KG1 (cell line): ENCODE measurements around the gene ADGRG3.

Experiments
- DNase-seq: peaks from one replicate; lab custom pipeline; 2025; lab: John Stamatoyannopoulos, UW

Gene ADGRG3

DNA sequence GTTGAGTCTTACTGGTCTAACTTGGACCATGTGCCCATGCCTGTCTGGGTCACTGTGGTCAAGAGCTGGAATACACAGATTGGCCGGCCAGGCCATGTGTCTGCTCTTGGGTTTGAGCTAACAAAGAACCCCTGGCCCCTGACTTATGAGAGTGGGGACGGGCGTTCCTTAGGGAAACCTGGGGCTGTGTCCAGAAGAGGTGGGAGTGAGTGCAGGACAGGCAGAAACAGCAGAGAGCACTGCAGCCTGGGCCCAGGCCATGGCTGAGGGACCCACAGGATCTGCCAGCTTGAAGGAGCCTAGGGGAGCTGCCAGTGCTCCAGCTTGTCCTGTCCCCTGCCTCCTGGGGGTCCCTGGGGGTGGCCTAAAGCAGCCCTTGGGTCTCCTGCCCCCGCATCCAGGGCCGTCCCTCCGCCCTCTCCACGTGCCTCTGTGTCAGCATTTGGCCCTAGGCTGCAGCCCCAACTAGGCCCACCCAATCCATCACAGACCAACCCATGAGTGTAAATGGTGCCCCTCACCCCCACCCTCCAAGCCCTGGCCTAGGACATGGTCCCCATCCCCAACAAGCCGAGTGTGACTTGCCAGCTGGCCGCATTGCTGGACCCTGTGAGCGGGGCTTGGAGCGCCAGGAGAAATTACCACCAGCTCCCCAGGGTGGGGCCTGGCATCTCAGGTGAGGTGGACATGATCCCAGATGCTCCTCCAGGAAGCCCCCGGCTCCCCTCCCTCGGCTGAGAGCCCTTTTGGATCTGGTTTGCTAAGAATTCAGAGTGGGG, 14.0 kb downstream of the ADGRG3 start:
- DNase-seq = no peak

GRCh38 chr16:57682809-57683635, 14.9 kb downstream of the ADGRG3 start:
- DNase-seq = no peak

- DNase-seq = no peak
Observed at GRCh38 chr16:57683636-57684545, 15.8 kb downstream of the ADGRG3 start.

DNA sequence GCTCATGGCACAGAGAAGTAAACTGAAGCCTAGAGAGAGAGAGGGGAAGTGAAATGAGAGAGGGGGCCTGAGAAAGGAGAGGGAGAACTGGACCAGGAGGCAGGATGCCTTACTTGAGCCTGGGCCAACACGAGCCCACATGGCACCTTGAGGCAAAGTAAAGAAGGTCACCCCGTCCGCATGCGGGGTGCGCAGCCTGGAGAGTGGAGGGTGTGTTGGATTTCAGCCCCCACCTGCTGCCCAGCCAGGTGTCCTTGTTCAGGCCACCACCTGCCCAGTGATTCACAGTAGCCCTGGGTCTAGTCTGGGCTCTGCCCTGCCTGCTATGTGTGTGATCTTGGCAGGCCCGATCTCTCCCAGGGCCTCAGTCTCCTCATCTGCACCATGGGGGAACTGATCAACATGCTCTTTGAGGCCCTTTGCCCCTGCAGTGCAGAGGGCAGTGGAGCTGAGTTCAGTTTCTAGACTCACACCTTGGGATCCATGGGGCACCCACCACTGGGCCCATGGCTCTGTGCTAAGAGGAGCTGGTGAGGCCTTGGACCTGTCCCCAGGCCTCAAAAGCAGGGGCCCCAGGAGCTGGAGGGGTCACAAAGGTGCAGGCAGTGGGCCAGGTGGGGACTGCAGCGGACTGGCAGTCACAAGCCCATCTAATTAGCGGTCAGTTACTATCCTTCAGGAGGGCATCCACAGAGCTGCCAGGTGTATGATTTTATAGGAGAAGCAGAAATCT, 16.7 kb downstream of the ADGRG3 start:
- no peak for DNase-seq

DNA sequence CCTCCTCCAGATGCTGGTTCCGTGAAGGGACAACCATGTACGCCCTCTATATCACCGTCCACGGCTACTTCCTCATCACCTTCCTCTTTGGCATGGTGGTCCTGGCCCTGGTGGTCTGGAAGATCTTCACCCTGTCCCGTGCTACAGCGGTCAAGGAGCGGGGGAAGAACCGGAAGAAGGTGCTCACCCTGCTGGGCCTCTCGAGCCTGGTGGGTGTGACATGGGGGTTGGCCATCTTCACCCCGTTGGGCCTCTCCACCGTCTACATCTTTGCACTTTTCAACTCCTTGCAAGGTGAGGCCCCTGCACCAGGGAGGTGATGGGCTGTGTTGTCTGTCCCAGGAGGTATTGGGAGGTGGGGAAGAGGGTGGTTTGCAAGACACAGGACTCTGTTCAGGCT, 17.5 kb downstream of the ADGRG3 start:
- DNase-seq = no peak

GRCh38 chr16:57686577-57686976, 18.5 kb downstream of the ADGRG3 start:
- no peak for DNase-seq

GRCh38 chr16:57687363-57687929, 19.3 kb downstream of the ADGRG3 start:
- no peak for DNase-seq

DNA sequence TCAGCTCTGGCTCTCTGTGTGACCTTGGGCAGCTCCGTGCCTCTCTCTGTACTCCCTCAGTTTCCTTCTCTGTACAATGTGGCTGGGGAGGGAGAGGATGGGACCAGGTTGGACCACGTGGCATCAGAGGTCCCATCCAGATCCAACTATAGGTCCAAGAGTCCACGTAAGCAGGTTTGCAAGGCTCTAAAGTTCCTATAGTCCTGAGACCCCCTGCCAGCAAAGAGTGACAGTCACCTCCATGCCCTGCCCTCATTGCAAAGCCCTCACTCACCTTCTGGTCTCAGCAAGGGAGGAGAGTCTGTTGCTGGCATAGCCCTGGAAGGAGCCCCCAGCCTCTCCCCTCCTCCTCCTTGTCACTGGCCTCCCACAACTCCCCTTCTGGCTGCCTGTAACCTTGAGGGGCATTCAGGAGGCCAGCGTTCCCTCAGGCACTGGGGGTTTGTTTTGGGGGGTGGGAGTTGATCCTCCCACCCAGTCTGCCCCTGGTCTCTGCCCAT, 20.4 kb downstream of the ADGRG3 start:
- DNase-seq = peak; percentile 23

DNA sequence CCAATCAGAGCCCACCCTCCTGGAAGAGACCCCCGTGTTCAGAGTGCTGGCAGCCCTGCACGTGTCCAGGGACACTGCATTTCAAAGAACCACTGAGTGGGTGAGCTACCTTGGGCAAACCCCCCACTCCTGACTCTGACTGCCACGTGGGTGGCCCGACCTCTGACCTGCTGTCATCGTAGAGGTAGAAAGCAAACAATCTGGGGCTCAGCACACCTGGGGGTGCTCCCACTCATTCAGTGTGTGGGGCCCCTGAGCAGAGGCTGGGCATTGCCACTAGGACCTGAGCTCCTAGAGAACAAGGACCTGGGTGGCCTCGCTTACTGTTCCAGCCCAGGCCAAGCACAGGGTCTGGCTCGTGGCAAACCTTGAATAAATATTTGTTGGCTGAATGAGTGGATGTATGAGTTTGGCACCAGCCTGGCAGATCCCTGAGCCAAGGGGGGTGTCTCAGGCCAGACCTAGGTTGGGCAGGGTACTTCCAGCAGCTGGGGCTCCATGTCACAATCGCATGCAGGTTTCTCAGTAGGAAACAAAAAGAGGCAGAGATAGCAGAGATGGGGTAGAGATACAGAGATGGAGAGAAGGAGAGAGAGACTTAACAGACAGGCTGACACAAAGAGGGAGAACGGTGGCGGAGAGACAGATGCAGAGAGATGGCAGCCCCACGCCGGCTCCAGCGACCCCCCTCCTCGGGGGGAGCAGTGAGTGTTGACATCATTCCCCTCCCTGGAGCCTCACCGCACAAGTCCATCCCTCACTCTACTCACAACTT, 21.1 kb downstream of the ADGRG3 start:
- no peak for DNase-seq

DNA sequence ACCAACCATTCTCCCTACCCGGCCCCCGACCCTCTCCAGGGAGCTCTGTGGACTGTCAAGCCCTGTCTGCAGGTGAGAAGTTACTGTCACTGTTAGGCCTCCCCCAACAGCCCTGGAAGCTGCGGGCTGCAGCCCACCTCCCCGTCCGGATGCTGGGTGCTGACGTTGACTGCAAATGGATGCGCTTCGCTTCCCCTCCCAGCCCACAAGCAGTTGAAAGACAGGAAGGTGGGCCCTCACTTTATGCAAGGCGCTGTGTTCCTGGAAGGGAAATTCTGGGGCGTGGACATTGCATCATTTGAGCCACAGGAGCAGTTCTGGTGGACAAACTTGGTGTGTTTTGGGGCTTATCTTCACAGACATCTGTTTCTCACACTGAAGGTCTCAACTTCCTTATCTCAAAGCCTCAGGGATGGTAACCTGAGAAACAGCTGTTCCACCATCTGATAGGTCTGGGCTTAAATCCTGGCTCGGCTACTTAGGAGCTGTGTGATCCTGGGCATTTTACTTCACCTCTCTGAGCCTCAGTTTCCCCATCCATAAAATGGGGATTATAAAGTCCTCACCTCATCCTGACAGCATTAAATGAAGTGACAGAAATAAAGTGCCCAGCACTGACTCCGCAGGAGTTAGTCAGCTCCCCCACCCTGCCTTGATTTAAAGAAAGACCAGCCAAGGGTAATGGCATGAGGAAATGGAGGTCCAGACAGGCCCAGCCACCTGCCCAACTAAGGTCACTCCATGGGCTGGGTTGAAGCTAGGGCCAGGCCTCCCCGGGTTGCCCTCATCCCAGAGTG, 21.9 kb downstream of the ADGRG3 start:
- peak; percentile 97 for DNase-seq

- no peak for DNase-seq
Observed at GRCh38 chr16:57690782-57691471, 22.8 kb downstream of the ADGRG3 start.

- no peak for DNase-seq
Observed at GRCh38 chr16:57692636-57693035, 24.5 kb downstream of the ADGRG3 start.

- DNase-seq = no peak
Observed at GRCh38 chr16:57693550-57693949, 25.4 kb downstream of the ADGRG3 start.

- DNase-seq = no peak
Observed at GRCh38 chr16:57694231-57694724, 26.2 kb downstream of the ADGRG3 start.

DNA sequence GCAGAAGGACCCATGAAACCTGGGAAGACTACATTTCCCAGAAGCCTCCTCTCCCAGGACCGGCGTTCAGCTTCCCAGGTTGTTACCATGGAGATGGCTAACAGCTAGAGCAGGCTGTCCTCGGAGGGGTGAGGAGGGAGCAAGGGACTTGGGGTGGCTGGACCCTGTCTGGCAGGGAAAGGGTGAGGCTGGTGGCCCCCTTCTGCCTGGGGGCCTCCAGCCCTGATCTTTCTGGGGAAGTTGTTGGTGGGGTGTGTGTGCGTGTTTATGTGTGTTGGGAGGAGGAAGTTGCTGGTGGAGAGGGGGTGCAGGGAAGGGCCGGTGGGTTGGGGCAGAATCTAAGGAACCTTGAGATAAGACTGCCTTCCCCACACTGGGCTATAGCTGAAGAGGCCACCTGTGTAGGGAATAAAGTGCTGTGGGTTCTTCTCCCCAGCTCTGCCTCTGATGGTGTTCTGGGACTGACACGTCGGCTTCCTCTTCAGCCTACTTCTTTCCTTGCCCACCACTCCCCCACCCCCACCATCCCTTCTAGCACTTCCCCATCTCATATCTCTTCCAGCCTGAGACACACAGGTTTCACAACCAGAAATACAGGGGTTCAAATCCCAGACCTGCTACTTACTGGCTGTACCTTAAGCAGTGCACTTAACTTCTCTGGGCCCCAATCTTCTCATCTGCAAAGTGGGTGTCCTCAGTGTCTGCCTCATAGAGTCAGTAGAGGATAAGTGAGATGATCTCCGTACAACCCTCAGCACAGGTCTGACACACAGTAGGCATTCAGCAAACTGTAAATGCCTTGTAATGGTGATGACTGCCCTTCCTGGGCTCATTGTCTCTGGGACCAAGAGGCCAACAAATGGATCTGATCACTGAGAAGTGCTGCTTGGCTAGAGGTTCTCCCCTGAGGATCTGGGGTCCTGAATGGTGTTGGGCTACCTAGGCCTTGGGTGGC, 26.9 kb downstream of the ADGRG3 start, which contains the start of gene DRC7:
DRC7 (plus strand) TSS at position 82 of the 955 bp plus-strand sequence. CDS start 3,144 bp downstream, outside the sequence.
- DNase-seq = peak; percentile 79

- DNase-seq = no peak
Observed at GRCh38 chr16:57695680-57696069, 27.6 kb downstream of the ADGRG3 start.

DNA sequence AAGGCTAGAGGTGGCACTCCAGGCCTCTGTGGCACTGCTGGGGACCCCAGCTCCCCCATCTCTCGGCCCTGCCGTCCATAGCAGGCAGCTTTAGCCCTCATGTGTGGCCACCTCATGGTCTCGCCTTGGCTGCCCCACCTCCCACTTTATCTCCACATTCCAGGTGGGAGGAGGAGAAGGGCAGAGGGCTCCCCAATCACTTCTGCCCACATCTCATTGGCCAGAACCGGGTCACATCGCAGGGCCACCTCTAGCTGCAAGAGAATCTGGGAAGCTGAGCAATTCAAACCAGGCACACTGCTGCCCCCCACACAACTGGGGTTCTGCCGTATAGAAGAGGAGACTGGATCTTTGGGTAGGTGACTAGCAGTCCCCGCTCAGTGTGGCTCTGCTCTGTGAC, 28.1 kb downstream of the ADGRG3 start:
- DNase-seq = no peak
